NAMALWA (cell line): Measurements from ENCODE around the gene ZBTB48.

Experiments
- DNase-seq: peaks from one replicate; pipeline ENCODE4 v3.0.0-alpha.2; 2015; ENCODE audit warnings: low spot score

Gene ZBTB48

DNA sequence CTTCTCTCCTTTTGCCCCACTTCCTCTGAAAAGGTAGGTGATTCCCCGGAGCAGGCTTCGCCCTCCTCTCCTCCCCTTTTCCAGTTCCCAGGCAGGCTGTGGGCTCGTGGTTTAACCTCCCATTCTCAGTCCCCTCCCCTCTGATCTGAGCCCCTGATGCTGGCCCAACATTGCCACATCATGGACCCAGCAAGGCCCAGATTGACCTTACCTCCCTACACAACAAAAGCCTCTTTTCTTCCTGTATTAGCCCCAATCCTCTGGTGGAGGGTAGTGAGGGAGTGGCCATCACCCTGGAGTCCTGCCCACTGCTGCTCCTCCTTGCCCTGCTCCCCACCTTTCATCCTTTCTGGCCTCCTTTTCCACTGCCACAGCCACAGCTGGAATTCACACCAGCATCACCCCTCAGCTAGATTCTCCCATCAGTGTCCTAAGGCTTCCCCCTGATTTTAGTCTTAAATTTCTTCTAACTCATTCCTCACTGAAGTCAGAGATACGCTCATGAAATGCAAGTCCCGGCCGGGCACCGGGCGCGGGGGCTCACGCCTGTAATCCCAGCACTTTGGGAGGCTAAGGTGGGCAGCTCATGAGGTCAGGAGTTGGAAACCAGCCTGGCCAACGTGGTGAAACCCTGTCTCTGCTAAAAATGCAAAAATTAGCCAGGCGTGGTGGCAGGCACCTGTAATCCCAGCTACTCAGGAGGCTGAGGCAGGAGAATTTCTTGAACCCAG lies 7.0 kb upstream of the ZBTB48 start:
- DNase-seq = no peak

DNA sequence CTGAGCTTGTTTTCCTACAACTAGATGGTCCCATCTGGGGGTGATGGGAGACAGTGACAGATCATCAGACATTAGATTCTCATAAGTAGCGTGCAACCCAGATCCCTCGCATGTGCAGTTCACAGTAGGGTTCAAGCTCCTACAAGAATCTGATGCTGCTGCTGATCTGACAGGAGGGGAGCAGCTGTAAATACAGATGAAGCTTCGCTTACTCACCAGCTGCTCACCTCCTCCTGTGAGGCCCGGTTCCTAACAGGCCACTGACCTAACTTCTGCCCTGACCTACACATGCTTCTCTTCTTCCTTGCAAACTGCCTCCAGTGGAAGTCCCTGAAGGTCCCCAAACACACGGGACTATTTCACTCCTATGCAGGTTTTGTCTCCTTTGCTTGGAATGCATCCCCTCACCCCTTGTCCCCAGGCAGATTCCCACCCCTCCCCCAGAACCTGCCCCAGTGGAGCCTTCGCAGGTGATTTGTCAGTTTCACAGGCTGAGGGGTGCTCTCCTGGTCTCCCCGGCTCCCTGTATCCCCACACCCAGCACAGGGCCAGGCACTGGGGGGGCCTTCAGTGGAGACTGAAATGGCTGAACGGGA lies 5.7 kb upstream of the ZBTB48 start:
- DNase-seq = no peak

DNA sequence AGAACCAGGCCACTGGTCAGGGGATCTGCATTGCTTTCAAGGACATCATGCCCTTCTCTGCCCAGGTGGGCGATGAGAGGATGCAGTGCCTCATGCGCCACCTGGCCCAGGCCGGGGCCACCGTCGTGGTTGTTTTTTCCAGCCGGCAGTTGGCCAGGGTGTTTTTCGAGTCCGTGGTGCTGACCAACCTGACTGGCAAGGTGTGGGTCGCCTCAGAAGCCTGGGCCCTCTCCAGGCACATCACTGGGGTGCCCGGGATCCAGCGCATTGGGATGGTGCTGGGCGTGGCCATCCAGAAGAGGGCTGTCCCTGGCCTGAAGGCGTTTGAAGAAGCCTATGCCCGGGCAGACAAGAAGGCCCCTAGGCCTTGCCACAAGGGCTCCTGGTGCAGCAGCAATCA lies 5.0 kb upstream of the ZBTB48 start:
- no peak for DNase-seq

DNA sequence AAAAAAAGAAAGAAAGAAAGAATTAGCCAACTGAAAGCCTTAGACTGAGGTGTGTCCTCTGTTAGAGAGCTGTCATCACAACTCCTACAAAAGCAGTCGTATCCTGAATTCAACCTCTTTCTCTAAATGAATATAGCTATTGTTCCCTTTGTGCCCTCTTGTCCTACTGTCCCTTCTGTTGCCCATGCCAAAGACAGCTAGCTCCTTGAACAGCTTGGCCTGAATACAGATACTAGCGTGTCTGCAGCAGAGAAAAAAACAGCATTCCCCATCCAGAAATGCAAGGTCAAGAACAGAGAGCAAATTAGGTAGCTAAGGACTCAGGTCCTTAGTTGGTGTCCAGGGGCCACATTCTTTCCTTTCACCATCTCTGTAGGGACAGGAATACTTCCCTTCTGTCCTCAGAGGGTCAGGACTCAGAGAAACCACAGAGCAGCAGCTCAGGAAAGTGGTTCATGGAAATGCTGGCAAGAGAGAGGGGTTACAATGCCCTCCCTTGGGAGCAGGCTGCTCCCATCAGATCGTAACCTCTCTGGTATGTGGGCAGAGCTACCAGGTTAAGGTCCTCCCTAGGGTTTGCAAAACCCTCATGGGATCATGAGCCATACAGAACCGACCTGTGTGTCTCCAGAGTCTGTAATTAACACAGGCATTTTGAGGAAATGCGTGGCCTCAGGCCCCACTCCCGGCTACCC lies 1.8 kb upstream of the ZBTB48 start:
- DNase-seq = no peak

DNA sequence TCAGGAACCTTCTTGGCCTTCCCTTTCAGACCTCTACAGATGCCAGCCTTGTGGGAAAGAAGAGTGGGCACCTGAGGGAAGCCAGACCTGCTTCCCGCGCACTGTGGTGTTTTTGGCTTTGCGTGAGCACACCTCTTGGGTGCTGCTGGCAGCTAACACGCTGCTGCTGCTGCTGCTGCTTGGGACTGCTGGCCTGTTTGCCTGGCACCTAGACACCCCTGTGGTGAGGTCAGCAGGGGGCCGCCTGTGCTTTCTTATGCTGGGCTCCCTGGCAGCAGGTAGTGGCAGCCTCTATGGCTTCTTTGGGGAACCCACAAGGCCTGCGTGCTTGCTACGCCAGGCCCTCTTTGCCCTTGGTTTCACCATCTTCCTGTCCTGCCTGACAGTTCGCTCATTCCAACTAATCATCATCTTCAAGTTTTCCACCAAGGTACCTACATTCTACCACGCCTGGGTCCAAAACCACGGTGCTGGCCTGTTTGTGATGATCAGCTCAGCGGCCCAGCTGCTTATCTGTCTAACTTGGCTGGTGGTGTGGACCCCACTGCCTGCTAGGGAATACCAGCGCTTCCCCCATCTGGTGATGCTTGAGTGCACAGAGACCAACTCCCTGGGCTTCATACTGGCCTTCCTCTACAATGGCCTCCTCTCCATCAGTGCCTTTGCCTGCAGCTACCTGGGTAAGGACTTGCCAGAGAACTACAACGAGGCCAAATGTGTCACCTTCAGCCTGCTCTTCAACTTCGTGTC lies 995 bp upstream of the ZBTB48 start:
- DNase-seq = no peak

DNA sequence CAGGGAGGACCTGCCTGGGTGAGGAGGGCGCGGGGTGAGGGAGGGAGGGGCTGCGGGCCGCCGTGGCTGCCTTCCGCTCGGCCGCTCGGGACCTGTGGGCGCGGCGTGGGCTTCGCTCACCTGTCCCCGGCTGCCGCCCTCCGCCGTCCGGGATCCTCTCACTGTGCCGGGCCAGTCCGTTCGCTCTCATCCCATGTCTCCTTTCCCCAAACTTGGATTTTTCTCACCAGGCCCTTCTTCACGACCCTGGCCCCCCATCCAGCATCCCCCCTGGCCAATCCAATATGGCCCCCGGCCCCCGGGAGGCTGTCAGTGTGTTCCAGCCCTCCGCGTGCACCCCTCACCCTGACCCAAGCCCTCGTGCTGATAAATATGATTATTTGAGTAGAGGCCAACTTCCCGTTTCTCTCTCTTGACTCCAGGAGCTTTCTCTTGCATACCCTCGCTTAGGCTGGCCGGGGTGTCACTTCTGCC lies 362 bp downstream of the ZBTB48 start:
- peak; percentile 68 for DNase-seq

DNA sequence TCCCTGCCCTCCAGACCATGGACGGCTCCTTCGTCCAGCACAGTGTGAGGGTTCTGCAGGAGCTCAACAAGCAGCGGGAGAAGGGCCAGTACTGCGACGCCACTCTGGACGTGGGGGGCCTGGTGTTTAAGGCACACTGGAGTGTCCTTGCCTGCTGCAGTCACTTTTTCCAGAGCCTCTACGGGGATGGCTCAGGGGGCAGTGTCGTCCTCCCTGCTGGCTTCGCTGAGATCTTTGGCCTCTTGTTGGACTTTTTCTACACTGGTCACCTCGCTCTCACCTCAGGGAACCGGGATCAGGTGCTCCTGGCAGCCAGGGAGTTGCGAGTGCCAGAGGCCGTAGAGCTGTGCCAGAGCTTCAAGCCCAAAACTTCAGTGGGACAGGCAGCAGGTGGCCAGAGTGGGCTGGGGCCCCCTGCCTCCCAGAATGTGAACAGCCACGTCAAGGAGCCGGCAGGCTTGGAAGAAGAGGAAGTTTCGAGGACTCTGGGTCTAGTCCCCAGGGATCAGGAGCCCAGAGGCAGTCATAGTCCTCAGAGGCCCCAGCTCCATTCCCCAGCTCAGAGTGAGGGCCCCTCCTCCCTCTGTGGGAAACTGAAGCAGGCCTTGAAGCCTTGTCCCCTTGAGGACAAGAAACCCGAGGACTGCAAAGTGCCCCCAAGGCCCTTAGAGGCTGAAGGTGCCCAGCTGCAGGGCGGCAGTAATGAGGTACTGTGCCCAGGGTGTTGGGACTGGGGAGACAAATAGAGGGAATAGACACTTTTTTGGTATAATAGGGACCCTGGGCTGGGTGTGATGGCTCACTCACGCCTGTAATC lies 1.0 kb downstream of the ZBTB48 start:
- DNase-seq = peak; percentile 68

DNA sequence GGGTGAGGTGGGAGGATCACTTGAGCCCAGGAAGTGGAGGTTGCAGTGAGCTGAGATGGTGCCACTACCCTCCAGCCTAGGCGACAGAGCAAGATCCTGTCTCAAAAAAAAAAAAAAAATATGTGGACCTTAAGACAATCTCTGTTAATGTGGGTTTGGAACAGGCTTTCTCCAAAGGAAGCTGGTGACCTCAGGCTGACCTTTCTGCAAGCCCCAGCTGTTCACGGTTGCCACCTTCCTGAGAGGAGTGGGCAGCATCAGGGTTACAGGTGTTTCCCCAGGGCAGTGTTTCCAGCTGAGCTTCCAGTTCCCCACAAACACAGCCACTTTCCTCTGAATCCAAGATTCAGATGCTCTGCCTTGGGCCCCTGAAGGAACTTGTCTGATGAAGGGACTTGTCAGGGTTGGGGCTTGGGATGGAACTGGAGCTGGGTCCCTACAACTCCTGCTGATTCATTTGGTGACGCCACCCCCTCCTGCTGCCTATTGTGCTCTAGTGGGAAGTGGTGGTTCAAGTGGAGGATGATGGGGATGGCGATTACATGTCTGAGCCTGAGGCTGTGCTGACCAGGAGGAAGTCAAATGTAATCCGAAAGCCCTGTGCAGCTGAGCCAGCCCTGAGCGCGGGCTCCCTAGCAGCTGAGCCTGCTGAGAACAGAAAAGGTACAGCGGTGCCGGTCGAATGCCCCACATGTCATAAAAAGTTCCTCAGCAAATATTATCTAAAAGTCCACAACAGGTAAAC lies 1.9 kb downstream of the ZBTB48 start:
- DNase-seq = peak; percentile 41

DNA sequence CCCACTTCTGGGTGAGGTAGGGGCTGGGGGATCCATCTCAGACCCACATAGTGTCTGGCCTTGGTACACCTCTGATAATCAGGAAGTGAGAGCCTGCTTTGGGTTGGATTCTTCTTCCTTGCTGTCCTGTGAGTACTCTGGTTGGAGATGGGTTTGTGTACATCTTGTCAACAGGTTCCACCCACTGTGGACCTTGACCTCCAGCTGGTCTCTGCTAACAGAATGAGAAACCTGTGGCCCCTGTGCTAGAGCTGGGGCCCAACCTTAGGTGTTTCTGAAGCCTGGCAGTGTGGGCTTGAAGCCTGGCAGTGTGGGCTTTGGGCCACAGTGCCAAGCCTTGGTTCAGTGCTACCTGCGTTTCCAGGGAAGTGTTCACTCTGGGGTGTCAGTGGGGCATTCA lies 2.6 kb downstream of the ZBTB48 start:
- no peak for DNase-seq

DNA sequence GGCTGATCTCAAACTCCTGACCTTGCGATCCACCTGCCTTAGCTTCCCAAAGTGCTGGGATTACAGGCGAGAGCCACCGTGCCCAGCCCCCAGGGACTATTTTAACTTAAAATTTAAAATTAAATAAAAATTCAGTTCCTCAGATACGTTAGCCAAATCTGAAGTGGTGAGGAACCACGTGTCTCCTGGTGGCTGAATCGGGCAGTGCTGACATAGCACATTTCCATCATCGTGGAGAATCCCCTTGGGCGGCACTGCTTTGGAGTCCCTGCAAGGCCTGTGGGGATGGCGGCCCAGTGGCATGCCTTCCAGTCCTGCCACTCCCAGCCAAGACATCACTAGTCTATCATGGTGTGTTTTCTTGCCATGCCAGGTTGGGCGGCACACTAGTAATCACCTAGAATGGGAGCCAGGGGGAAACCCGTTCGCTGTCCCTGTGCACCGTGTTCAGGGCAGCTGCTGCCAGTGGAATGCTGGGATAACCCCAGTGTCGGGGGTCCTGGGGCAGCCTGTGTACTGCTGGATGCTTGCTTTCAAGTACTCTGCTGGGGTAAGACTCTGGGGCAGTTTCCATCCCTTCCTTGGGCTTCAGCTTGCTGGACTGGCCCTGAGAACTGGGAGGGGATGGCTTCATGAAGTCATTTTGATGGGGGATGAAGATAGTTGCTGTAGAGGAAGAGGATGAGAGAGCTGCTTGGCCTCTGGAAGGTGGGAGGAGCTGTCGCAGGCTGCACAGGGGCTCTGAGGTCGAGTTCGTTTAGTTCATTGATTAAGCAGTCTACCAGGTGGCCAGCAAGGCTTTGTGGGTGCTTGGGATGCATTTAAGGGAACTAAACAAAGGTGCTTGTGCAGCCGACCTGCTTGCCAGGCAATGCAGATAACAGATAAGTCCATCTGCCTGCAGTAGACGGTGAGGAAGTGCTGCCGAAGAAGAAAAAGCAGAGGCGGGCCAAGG lies 4.6 kb downstream of the ZBTB48 start:
- no peak for DNase-seq

DNA sequence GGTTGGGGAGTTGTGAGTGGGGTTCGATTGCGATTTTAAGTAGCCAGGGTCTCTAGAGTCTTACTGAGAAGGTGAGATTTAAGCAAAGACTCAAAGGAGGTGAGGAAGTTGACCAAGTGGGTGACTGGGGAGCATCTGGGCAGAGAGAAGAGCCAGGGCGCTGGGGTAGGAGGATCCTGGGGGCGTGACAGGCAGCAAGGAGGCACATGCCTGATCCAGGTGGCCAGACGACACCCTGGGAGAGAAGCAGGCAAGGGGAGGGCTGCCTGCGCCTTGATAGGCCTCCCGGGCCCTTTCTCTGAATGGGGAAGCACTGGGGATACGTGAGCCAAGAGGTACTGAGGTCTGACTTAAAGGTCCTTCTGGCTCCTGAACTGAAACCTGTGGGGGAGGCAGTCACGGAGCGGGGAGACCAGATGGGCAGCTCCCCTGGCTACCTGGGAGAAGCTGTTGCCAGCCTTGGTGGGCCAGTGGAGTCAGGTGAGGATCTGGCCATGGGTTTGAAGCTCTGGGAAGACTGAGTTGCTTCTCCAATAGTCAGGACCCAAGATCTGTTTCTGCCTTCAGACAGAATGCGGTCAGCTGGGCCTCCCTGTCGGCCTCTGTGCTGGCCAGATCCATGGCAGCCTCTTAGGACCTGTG lies 5.4 kb downstream of the ZBTB48 start:
- DNase-seq = no peak

DNA sequence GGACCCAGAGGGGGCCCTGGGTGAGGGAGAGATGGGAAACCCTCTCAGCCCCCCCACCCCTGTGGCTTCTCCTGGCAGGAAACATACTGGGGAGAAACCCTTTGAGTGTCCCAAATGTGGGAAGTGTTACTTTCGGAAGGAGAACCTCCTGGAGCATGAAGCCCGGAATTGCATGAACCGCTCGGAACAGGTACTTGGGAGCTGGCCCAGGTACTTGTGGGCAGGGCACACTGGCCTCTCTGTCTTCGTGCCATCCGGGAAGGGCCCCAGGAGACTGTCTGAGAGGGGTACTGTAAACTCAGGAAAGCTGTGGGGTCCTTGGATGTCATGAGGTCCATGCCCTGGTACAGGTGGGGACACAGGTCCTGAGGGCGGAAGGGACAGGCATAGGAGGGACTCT lies 6.0 kb downstream of the ZBTB48 start:
- no peak for DNase-seq

DNA sequence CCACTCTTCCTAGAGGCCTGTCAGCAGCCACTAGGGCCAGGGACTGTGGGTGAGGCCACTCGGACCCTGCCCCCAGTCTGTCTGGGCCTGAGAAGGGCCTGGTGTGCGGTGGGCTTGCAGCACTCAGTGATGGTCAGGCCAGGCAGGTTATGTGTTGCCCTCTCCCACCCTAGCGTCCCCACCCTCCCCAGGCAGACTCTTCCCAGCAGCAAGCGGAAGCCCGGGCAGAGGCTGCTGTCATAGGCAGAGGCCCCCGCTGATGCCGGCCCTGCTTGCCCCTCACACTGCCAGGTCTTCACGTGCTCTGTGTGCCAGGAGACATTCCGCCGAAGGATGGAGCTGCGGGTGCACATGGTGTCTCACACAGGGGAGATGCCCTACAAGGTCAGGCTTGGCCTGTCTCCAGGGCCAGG lies 6.6 kb downstream of the ZBTB48 start:
- DNase-seq = no peak

DNA sequence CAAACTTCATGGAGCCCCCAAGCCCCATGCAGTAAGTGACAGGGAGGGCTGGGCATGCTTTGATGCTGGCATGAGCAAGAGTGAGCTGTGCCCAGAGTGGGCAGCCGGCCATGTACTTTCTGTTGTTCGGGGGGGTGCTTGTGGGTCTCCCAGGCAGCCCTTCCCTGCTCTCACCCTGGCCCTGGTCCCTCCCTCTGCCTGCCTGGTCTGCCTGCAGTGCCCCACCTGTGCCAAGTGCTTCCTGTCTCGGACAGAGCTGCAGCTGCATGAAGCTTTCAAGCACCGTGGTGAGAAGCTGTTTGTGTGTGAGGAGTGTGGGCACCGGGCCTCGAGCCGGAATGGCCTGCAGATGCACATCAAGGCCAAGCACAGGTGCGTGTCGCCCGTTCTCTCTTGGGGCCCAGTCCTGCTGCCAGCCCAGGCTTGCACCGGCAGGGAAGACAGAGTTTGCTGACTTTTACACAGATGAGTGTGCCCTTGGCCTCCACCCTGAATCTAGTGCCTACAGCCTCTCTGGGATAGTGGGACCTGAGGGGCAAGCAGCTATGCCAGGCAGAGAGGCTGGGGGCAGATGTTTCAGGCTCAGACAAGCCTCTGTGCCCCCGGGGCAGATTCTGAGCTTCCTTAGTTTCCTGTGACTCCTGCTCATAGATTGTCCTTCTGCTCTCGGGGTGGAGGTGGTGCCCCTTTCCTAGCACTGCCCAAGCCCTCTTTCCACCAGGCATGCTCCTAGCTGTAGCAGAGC lies 7.6 kb downstream of the ZBTB48 start:
- peak; percentile 82 for DNase-seq

DNA sequence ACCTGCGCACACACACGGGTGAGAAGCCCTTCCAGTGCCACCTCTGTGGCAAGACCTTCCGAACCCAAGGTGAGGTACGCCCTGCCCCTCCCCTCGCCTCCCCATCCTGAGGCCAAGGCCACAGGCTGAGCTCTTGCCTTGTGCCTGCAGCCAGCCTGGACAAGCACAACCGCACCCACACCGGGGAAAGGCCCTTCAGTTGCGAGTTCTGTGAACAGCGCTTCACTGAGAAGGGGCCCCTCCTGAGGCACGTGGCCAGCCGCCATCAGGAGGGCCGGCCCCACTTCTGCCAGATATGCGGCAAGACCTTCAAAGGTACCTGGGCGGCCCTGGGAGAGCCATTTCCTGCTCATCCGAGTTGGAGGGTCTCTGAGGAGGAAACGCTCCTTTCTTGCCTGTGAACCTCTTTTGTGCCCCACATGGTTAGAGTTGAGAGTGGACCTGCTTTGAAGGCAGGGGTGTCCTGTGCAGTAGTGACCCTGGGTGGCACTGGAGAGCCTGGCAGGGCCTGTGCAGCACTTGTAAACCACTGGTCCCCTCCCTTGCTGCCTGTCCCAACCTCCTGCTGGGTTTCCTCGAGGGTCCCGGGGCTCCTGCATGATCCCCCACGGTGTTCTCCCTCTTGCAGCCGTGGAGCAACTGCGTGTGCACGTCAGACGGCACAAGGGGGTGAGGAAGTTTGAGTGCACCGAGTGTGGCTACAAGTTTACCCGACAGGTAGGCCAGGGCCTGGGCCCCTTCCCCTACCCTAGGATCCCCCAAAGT lies 8.5 kb downstream of the ZBTB48 start:
- DNase-seq = no peak

DNA sequence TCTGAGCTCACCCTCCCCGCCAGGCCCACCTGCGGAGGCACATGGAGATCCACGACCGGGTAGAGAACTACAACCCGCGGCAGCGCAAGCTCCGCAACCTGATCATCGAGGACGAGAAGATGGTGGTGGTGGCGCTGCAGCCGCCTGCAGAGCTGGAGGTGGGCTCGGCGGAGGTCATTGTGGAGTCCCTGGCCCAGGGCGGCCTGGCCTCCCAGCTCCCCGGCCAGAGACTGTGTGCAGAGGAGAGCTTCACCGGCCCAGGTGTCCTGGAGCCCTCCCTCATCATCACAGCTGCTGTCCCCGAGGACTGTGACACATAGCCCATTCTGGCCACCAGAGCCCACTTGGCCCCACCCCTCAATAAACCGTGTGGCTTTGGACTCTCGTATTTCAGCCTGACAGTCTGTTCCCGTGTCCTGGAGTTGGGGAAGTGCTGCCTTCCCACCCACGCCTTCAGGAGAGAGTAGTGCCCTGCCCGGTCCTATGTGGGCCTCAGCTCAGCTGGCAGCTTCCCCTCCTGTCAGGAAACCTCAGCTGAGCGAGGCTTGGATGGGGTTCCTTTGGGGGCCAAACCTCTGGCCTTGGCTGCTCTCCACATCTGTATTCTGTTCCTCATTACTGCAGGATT lies 9.2 kb downstream of the ZBTB48 start:
- DNase-seq = no peak

DNA sequence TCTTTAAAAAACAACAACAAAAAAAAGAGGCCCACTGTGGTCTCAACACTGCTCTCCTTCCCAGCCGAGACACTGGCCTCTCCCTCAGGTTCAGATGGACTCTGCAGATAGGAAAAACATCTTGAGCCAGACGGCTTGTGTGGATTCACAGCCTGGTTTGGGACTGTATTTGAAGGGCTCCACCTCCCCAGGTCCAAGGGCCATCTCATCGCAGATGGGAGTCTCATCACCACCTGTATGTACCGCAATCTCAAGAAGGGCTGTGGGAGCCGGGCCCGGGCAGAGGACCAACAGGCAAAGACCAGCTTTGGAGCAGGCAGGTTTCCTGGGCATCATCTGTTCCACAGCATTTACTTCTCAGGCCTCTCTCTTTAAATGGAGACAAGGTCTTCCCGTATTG lies 10.3 kb downstream of the ZBTB48 start:
- no peak for DNase-seq
